G401.6 (cell line): ENCODE data around the gene FAM83G.
"Not testable (repeated sequence)": the region's sequence is repeated elsewhere in the genome, so short reads cannot be mapped to it uniquely, and the experiment has no call there.

Experiments
- FAIRE-seq: peaks from 2 replicates; lab custom pipeline; 2012; peaks lifted over from hg19 to GRCh38; lab: Jason Lieb, UNC

FAM83G gene

DNA sequence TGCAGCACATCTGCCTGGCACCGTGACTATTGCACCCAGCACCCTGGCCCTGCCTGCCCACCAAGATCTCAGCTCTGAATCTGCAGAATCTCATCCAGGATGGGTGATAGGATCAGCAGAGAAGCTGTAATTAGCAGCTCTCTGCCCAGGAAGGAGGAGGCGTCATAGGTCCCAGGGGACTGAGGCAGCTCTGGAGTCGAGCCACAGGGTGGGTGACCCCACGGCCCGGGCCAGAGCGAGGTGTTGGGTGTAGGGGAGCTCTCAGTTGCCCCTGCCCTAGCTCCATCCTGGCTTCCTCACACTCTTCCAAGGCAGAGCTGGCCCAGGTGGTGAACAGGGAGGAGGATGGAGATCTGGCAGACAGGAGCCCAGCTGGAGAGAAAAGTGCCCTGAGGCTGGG, 18.2 kb upstream of the FAM83G start:
- no peak for FAIRE-seq

DNA sequence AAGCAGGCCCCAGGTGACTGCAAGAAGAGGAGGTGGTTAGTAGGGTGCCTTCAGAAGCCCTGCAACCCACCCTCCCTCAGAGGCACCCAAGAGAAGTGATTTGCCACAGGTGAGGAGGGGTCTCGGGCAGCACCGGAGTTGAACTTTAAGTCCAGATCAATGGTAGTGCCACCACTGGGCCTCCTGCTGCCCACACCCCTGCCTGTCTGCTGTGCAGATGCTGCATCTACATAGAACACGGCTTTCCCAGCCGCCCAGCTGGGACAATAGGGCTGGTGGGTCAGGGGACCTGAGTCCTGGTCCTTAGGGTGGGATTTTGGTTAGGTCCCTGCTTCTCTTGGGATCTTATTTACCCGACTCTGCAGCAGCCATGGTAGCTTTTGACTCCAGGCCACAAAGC, 17.6 kb upstream of the FAM83G start:
- no peak for FAIRE-seq

DNA sequence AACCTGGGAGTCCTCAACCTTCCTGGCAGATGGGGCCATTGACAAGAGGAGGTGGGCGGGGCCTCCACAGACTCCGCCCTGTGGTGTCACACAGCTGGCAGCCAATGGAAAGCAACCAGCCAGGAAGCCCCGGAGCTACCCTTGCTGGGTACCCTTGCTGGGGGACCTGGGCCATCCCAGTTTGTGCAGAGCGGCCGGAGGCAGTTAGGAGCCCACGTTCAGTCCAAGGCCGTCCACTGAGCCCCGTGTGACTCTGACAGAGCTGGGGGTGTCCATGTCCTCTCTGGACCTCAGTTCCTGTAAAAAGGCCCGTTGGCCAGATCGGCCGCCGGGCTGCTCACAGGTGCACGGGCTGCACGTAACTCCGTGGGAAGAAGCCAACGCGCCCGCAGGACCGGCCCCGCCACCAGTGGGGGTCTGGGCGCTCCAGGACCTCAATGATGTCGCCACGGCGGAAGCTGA, 17.1 kb upstream of the FAM83G start:
- no peak for FAIRE-seq

DNA sequence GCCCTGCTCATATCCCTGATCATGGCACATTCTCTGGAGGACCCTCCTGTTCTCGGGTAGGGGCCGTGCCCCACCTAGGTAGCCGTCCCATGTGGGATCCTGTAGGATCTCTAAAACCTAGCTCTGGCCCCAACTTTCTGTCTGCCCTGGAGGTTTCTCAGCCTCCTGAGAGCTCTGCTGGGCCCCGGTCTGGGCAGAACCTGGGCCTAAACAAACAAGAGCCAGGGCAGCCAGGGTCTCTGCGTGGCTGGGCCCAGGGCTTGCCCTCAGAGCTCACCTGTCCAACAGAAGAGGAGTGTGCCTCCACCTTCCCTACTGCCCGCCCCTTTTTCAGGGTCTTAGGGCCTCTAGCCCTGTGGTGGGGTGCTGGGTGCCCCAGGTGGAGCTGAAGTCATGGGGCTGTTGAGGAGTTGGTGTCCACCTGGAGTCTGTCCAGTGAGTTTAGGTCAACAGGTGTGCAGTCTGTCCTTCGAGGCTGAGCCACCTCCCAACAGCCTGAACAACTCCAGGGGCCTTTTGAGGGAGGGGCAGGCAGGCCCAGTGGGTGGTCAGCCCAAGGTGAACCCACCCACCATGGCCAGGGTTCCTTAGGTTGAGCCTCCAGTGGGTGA, 16.6 kb upstream of the FAM83G start:
- not testable (repeated sequence) for FAIRE-seq

DNA sequence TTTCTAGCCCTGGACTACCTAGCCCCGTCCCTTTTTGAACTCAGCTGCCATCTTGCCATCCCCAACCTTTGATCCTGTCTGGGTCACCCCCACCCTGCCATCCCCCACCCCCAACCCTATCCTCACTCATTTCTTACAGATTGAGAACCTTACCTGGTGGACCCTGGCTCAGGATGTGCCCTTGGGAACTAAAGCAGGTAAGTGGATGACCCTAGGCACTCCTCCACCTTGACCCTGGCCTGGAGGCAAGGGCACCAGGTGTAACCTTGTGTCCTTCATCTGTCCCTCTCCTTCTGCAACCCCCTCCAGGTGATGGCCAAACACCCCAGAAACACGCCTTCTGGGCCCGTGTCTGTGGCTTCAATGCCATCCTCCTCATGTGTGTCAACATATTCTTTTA, 15.5 kb upstream of the FAM83G start:
- FAIRE-seq = no peak

DNA sequence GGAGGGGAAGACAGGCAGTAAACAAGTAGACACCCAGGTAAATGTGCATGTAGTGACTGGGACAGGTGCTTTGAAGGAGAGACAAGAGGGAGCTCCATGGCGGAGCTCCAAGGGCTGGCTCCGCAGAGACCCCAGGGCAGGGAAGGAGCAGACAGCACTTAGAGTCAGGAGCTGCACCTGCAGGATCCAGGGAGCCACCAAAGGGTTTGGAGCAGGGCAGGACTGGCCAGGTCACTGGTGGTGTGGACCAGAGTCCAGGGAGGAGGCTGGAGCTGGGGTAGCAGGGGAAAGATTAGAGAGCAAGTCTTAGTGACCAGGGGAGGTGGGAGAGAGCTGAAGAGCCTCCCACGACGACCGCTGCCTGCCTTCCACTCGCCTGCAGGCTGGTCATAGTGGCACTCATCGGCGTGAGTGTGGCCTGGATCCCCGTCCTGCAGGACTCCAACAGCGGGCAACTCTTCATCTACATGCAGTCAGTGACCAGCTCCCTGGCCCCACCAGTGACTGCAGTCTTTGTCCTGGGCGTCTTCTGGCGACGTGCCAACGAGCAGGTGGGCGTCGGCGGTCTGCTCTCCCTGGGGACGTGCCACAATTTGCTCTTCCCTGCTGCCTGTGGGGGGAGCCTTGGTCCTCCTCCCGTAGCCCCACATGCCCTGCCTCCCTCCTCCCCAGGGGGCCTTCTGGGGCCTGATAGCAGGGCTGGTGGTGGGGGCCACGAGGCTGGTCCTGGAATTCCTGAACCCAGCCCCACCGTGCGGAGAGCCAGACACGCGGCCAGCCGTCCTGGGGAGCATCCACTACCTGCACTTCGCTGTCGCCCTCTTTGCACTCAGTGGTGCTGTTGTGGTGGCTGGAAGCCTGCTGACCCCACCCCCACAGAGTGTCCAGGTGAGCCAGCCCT, 14.7 kb upstream of the FAM83G start:
- no peak for FAIRE-seq

DNA sequence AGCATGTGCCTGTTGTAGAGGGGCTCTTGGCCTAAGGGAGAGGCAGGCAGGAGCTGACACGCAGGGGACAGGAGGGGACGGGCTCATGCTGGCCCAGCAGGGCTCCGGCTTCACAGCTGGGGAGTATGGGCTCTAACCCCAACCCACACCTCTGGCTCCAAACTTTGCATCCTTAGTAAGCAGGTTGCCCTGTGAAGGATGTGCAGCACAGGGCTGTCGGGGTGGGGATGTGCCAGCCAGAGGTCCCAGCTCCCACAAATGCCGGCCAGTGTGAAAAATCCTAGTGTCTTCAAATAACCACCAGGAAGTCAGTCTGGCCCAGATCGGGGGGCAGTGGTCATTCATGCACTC, 14.0 kb upstream of the FAM83G start:
- FAIRE-seq = no peak

DNA sequence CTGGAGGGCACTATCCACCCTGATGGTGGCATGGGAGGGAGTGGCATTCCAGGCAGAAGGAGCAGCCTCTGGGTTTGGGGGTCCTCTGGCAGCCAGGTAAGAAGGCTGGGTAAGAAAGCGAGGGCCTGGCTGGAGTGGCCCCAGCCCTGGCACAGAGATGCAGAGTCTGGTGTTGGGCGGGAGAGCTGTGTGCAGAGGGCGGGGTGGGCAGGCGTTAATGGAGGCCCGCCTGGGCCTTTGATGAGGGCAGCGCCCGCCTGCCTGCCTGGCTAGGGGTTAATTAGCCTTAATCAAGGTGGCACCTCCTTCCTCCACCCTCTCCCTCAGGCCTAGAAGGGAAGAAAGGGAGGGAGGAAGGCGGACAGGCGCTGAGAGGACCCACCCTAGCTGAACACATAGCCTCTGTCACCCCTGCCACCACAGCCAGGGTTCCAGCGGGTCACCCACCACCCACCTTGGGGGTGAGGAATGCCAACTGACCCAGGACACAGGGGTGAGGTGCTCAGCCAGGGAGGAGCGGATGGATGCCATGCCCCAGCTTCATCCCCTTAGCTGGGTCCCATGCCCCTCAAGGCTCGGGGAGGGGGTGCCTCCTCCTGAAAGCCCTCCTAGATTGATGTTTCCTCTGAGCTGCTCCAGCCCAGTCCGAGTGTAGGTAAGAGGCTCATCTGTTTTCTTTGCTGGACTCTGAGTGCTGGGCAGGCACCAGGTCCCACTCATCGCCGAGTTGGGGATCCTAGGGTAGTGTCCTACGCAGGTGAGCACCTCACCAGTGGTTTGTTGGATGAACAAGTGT, 13.4 kb upstream of the FAM83G start:
- FAIRE-seq = no peak

DNA sequence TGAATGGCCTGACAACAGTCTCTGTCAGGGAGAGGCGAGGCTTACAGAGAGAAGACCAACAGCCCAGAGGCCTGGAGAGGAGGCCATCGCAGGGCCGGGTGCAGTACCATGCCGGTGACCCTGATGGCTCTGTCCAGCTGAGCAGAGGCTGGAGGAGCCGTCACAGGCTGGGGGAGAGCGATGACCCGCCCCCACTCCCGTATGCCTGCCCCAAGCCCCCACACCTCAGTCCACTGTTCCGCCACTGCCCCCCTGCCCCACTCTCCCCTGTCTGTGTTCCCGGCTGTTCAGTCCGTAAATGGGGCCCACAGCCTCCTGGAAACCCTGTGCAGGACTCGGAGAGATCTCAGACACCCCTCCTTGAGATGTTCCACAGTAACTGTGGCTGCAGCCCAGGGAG, 12.8 kb upstream of the FAM83G start:
- FAIRE-seq = no peak

DNA sequence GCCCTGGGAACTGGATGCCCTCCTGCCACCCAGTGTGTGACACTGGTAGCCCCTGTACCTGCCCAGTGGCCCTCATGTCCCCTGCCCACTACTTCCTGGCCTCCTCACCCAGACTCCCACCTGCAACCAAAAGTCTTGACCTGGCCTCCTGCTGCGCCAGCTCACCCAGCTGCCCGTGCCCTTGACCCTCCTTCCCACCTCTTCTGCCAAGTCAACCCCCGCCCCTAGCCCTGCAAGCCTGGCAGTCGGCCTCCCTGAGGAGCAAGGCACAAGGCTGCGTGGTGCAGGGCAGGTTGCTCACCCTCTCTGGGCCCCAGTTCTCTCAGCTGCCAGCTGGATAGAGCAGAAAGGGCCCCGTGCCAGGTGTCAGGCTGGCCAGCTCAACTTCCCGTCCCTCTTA, 12.3 kb upstream of the FAM83G start:
- FAIRE-seq = no peak

DNA sequence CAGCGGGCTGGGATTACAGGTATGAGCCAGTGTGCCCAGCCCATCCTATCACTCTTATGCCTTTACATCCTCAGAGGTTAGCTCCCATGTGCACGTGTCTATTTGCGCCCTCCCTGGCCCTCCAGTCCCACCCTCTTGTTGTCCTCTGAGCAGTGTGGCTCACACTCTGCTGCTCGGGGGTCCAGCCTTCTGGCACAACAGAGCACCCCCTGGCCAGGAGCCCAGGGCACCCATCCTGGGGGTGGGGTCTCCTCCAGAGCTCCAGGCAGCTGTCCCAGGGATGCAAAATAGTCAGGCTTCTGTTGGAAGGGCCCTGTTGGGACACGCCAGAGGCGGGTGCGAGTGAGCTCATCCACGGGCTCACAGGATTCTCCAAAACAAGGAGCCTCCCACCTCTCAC, 11.7 kb upstream of the FAM83G start:
- no peak for FAIRE-seq

DNA sequence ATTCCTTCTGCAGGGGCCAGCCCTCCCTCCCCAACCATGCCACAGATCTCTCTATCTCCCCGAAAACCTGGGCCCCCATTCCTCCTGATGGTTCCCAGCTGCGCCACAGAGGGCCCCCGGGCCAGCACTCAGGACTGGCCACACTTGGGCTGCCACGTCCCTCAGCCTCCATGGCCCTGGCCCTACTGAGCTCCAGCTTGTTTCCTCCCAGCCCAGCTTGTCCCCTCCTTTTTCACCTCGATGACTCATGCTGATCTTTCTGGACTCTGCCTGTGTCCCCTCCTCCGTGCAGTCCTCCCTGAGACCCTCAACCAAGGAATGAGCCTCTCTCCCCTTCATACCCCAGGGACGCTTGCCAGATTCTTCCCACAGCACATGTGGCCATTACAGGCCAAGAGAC, 10.9 kb upstream of the FAM83G start:
- FAIRE-seq = no peak

DNA sequence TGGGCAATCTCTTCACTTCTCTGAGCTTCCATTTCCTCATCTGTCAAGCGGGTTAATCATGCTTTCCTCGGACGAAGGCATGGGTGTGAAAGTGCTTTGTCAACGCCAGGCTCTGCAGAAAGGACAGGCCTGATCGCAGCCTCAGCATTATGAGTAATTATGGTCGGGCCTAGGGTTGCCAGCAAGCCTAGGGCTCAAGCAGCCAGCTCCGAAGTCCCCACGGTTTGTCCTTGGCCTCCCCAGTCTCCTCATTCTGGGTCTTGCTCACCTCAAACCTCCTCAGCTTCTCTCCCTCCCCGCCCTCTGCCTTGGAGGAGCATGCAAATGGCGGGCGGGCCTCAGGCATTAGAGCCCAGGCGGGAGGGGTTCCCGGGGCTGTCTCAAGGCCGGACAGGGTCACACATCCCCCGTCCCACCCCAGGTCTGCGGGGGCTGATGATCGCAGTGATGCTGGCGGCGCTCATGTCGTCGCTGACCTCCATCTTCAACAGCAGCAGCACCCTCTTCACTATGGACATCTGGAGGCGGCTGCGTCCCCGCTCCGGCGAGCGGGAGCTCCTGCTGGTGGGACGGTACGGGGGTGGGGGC, 10.2 kb upstream of the FAM83G start:
- no peak for FAIRE-seq

DNA sequence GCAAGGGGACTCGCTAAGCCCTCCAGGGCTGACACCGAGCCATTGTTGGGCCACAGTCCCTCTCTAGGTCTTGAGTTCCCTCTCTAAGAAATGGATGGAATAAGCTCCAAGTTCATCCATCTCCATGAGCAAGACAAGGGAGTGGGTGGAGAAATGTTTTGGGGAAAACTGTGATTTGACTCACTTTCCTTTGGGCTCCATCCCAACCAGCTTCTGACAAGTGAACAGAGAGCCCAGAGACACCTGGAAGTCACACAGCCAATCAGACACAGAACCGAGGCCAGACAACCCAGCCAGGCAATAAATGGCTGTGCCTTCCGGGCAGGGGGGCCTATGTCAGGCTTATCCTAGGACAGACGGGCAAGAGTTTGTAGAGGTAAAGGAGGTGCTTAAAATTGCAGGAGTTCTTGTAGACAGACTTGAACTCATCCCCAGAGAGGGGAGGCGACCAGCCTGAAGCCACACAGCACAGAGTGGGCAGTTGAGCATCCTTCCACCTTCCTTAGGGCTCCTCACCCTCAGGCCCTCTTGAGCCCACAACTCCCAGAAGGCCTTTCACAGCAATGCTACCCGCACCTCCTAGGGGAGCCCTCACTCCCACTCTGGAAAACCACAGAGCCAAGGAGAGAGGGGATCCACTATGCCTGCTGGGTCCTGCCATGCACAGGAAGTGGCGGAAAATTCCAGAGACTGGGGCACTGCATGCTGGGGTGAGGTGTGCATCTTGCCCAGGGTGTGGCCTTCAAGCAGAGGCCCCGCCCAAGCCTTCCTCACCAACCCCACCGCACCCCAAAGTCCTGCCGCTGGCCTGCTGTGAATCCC, 9.5 kb upstream of the FAM83G start:
- no peak for FAIRE-seq

DNA sequence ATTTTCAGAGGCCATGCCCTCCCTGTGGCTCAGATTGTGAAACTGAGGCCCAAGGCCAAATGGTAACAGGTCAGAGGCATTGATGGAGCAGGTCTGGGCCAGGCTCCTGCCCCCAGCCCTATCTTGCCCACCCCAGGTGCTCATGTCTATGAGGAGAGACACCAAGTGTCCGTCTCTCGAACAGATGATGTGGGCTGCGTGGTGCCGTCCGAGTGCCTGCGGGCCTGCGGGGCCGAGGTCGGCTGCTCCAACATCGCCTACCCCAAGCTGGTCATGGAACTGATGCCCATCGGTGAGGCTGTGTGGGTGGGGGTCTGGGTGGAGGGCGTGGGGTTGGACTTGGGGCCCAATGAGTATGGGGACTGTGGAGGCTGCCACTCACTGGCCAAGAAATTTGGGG, 8.7 kb upstream of the FAM83G start:
- no peak for FAIRE-seq

DNA sequence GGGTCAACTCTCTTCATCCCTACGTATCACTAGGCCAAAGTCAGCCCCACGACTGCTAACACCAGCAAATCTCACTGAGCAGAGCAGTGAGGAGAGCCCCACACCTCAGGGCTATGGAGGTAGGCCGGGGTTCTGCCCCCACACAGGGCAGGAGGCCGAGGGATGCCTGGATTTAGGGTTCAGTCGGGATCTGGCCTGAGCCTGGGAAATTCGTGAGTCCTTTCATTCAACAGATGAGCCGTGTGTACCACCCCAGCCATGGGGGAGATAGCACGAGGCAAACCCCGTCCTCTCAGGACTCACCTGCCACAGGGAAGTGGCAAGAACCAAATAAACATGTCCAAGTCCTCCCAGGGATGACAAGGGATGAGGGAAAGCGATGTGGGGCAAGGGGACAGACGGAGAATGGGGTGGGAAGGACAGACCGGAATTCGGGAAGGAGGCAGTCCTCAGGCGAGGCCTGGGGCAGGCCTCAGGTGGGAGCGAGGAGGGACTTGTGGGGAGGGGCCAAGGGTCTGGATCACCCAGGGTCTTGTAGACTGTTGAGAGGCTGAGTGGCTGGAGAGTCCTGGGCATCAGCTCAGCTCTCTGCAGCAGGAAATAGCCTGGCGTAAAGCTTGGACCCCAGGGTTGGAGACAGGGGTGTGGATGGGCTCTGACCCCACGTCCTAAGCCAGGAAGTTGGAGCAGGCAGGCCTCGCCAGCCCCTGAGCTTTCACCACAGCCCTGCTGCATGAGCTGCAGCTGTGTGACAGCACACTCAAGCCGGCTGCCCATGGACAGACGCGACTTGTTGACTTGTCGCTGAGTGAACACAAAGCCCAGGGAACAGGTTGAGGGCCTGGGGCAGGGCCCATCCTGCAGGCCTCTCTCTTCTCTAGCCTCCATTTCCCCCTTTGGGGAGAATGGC, 7.9 kb upstream of the FAM83G start:
- FAIRE-seq = no peak

DNA sequence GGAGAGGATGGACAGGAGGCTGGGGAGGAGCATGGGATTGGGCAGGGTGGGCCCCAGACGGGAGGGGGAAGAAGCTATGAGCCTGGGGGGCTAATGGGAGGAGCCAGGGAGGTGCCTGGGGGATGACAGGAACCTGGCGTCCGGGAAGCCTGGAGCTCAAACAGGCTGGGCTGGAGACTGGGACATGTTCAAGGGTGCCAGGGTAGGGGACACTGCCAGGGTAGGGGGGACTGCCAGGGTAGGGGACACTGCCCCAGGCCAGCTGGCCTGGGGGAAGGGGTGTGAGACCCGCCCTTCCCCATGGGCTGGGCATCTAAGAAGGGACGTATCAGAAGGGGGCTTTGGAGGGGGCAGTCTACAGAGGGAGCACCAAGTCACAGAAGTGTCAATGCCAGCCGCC, 7.0 kb upstream of the FAM83G start:
- FAIRE-seq = no peak

DNA sequence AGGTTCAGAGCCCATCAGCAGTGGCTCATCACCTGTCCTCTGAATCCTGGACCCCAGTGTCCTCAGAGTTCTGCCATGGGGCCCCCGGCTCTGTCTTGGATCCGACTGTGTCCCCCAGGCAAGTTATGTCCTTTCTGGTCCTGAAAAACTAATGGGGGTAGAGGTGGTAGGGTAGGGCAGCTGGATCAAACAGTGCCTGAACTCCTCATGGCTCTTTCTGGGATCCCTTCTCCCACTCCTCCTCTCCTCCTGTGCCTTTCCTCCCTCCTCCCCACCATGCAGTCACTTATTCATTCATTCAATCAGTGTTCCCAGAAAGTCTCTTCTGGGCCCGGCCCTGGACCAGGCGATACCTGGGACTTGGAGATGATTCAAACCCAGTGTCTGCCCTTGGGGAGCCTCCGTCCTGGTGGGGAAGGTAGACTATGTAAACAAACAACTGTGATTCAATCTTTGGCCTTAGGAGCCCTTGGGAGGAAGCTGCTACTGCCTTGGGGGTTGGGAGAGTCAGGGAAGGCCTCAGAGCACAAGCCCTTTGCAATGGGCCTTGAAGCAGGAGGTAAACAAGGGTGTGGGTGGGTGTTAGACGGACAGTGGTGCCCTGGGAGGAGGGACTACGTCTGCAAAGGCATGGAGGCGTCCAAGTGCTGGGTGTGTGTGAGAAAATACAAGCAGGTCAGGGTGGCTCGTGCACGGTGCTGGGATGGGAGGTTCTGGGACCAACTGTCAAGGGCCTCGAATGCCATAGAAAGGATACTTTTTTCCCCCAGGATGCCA, 6.4 kb upstream of the FAM83G start:
- no peak for FAIRE-seq

DNA sequence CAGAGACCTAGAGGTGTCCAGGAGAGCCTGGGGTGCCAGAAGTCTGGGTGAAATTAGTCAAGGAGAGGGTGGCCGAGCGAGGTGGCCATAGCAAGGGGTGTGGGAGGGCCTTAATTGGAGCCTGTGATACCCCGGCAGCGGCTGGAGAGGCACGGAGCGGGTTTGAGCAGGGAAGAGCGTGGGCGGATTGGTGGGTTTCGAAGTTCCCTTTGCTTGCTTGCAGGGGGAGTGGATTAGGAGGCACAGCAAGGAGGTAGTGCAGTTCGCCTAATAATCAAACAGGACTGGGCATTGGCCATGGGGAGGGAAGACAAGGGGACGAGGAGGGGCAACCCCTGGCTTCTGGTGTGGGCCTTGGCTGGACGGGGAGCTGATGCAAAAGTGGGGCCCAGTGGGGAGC, 5.4 kb upstream of the FAM83G start:
- no peak for FAIRE-seq

DNA sequence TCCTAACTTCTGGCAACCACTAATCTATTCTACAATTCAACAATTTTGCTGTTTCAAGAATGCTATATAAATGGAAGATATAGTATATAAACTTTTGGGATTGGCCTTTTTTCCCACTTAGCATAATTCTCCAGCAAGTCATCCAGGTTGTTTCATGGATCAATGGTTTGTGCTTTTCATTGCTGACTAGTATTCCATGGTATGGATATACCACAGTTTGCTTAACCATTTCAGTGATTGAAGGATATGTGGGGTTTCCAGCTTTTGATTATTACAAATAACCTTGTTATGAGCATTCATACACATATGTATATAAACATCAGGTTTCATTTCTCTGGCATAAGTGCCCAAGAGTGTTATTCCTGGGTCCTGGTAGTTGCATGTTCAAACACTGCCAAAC, 2.1 kb upstream of the FAM83G start:
- FAIRE-seq = no peak
